Mammary microvascular endothelial cell (primary cell): ENCODE measurements around the gene ETV4. TPM values are rescaled to one million over a fixed set of nuclear protein-coding genes. Genes with fewer than 3 reads are reported as not detected.

ENCODE experiments used
- total RNA-seq: library from RNA; depleted of rRNA; stranded (reverse); fragments of >200 nt; gene quantifications from 2 replicates; pipeline ENCODE4 v1.2.3, GENCODE V29; 2015

ETV4 gene
- 25.1 and 27.3 TPM in 2 replicates for total RNA-seq

GRCh38 chr17:43546319-43547188, at the start of gene ETV4:
Gene ETV4, minus strand, starts transcription at chr17:43546340. Its CDS starts 723 bp downstream, at chr17:43545617.

GRCh38 chr17:43483674-43484551, 62.2 kb downstream of the ETV4 start, which contains the start of gene DHX8:
Gene DHX8, plus strand, starts transcription at chr17:43483975. Its CDS starts 63 bp downstream, at chr17:43484038.

Other genes with a start within 250 kb of the ETV4 start
- gene ARL4D, start 147.3 kb downstream of the ETV4 start, total RNA-seq: 1.4 and 1.6 TPM in 2 replicates
- gene DHX8, start 62.4 kb downstream of the ETV4 start, total RNA-seq: 35.6 and 39.3 TPM in 2 replicates
- 6.4 and 6.5 TPM in 2 replicates for gene MEOX1, start 115.6 kb upstream of the ETV4 start, total RNA-seq
- gene SOST, start 212.5 kb upstream of the ETV4 start, total RNA-seq: not detected in 2 replicates
- 51.8 and 53.5 TPM in 2 replicates for gene DUSP3, start 232.6 kb upstream of the ETV4 start, total RNA-seq
- gene CFAP97D1, start 234.1 kb upstream of the ETV4 start, total RNA-seq: not detected in 2 replicates